Mammary epithelial cell (primary cell): Measurements from ENCODE around the gene STK38L.

ENCODE experiments used
- CTCF ChIP-seq, 2 donors: IDR thresholded peaks in 1 of 2; conservative IDR thresholded peaks in 1 of 2; 2 replicates each; pipeline ENCODE4 v1.5.1; 2011 to 2012; ENCODE audit warnings: inconsistent platforms in 2 of 2, low read length in 2 of 2, mild to moderate bottlenecking in 2 of 2, control low read depth in 1 of 2, low read depth in 1 of 2; ENCODE audit not compliant: insufficient read depth in 1 of 2; ENCODE audit errors: extremely low read depth in 1 of 2
- EZH2 ChIP-seq: IDR thresholded peaks from 2 replicates; pipeline ENCODE4 v1.6.1; 2012; ENCODE audit warnings: low read length, inconsistent platforms, borderline replicate concordance

- no peak for TF ChIP-seq CTCF (conservative IDR thresholded peaks at IDR 0.05 in 1 of 2, IDR thresholded peaks at IDR 0.05 in 1 of 2; ENCODE audit: extremely low read depth in 1 of 2, insufficient read depth in 1 of 2, low read depth in 1 of 2, low read length in 2 of 2)
- no peak for TF ChIP-seq EZH2
Observed at GRCh38 chr12:27334721-27335082, 90.6 kb downstream of the STK38L start.
